HEK293T (cell line): Measurements from ENCODE around the gene TFDP1.

ENCODE experiments used
- BHLHE40 ChIP-seq: fragments of 450-650 bp; IDR thresholded peaks from 2 replicates; pipeline ENCODE4 v1.6.1; 2016; ENCODE audit warnings: mild to moderate bottlenecking, moderate library complexity, borderline replicate concordance
- ELF4 ChIP-seq: fragments of 450-650 bp; IDR thresholded peaks from 2 replicates; pipeline ENCODE4 v1.6.1; 2017; ENCODE audit warnings: antibody characterized with exemption
- FOXK2 ChIP-seq: fragments of 450-650 bp; IDR thresholded peaks from 2 replicates; pipeline ENCODE4 v1.6.1; 2016; ENCODE audit warnings: mild to moderate bottlenecking
- FOXM1 ChIP-seq: fragments of 450-650 bp; IDR thresholded peaks from 2 replicates; pipeline ENCODE4 v1.6.1; 2017; ENCODE audit warnings: mild to moderate bottlenecking, borderline replicate concordance
- SUZ12 ChIP-seq: fragments of 450-650 bp; IDR thresholded peaks from 2 replicates; pipeline ENCODE4 v1.6.1; 2016; ENCODE audit warnings: mild to moderate bottlenecking
- TARDBP ChIP-seq: fragments of 450-650 bp; IDR thresholded peaks from 2 replicates; pipeline ENCODE4 v1.6.1; 2016
- ZNF384 ChIP-seq: fragments of 450-650 bp; IDR thresholded peaks from 2 replicates; pipeline ENCODE4 v1.6.1; 2016
- TF ChIP-seq, protein P1 (sequence below): fragments of 450-650 bp; IDR thresholded peaks from 2 replicates; pipeline ENCODE4 v1.6.1; 2016

DNA sequence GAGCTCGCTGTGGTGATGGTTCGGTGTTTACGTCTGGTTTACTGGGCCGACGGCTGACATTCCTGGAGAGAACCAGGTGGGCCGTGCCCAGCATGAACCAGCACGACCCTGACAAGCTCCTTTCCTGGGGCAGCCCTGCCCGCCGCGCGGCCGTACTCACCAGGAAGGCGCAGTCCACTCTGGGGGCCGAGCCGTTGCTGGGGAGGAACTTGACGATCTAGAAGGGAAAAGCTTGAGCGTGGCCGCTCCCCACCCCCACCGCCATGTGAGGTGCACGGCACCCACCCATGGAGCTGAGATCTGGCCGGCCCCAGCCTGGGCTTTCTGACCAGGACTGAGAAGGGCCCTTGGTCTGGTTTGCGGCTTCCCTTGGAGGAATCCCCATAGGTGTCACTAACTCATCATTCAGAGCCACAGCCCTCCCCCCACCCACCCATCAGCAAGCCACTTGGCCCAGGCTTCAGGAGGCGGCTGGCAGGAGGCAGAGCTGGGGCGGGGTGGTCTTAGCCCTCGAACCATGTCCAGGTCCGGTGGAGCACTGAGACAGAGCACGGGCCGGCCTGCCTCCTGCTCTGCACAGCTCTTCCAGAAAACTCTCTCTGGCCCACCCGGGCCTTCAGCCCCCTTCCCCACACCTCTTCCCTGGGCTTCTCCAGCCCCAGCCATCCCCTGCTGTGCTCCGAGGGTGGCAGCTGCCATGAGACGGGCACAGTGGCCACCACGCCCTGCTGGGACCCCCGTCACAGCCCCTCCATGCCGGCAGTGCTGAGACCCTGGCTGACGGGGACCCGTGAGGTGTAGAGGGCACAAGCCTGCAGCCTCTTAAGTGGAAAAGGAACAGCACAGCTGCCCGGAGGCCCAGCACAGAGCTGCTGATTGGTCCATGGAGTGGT, 67.2 kb downstream of the TFDP1 start:
- no peak for TF ChIP-seq ELF4
- TF ChIP-seq FOXM1 = no peak
- TF ChIP-seq SUZ12 = no peak
- no peak for TF ChIP-seq ZNF384
- TF ChIP-seq, protein P1, sequence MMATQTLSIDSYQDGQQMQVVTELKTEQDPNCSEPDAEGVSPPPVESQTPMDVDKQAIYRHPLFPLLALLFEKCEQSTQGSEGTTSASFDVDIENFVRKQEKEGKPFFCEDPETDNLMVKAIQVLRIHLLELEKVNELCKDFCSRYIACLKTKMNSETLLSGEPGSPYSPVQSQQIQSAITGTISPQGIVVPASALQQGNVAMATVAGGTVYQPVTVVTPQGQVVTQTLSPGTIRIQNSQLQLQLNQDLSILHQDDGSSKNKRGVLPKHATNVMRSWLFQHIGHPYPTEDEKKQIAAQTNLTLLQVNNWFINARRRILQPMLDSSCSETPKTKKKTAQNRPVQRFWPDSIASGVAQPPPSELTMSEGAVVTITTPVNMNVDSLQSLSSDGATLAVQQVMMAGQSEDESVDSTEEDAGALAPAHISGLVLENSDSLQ = no peak
- TF ChIP-seq FOXK2 = no peak
- no peak for TF ChIP-seq TARDBP
- no peak for TF ChIP-seq BHLHE40
